Esophagus (tissue), 2 donors: ENCODE data around the gene SCRN2. TPM values are rescaled to one million over a fixed set of nuclear protein-coding genes. Genes with fewer than 3 reads are reported as not detected.

Experiments used
- H3K27ac ChIP-seq, 2 donors: one replicate each; pipeline ENCODE4 v1.5.1; 2013; ENCODE audit warnings: low read depth in 2 of 2, mild to moderate bottlenecking in 2 of 2, inconsistent platforms in 1 of 2, low read length in 1 of 2, moderate library complexity in 1 of 2
- H3K27me3 ChIP-seq, 2 donors: one replicate each; pipeline ENCODE4 v1.6.1; 2013; ENCODE audit warnings: low read length in 2 of 2, control low read depth in 1 of 2, mild to moderate bottlenecking in 1 of 2; ENCODE audit not compliant: insufficient read depth in 2 of 2, control insufficient read depth in 1 of 2
- H3K36me3 ChIP-seq, 2 donors: one replicate each; pipeline ENCODE4 v1.6.1; 2013; ENCODE audit warnings: low read length in 1 of 2; ENCODE audit not compliant: control insufficient read depth in 2 of 2, insufficient read depth in 2 of 2
- H3K4me1 ChIP-seq, 2 donors: one replicate each; pipeline ENCODE4 v1.6.1; 2013; ENCODE audit warnings: low read length in 1 of 2; ENCODE audit not compliant: control insufficient read depth in 2 of 2, insufficient read depth in 2 of 2
- H3K4me3 ChIP-seq, 2 donors: one replicate each; pipeline ENCODE4 v1.5.1; 2013; ENCODE audit warnings: low read length in 2 of 2, mild to moderate bottlenecking in 2 of 2, low read depth in 1 of 2, moderate library complexity in 1 of 2
- H3K9me3 ChIP-seq, 2 donors: one replicate each; pipeline ENCODE4 v1.6.1; 2013; ENCODE audit warnings: mild to moderate bottlenecking in 2 of 2, low read depth in 1 of 2, low read length in 1 of 2, moderate library complexity in 1 of 2; ENCODE audit not compliant: control insufficient read depth in 2 of 2, insufficient read depth in 1 of 2
- WGBS, 2 donors: extraction: QIAGEN DNeasy Blood & Tissue Kit; methylation state at CpG; one replicate each; pipeline ENCODE4 v1.1.7; 2013; 5-methylcytosine and 5-hydroxymethylcytosine counted together
- polyA plus RNA-seq, 2 donors: library from polyadenylated mRNA; stranded (reverse); fragments of 200-250 nt; gene quantifications; one replicate each; pipeline ENCODE4 v1.2.3, GENCODE V29; 2013
- donor health status: healthy with polysubstance abuse.
- donor health status: Bipolar disorder and iron deficiency.

The SCRN2 gene
- polyA plus RNA-seq, 2 donors, result 28.6 to 34.7 TPM

GRCh38 chr17:47879776-47880454 lies 38.8 kb upstream of the SCRN2 start:
- H3K4me1 ChIP-seq, result peaks cover 0 to 11% of the 10 kb centered on the region in 2 donors
- 83% methylated on average over 8 of the region's 8 CpGs for WGBS, 2 donors
- H3K36me3 ChIP-seq, result no peaks in the 10 kb centered on the region
- no peaks in the 10 kb centered on the region for H3K27me3 ChIP-seq
- no peak overlapping the region for H3K4me3 ChIP-seq
- no peak overlapping the region for H3K27ac ChIP-seq
- no peaks in the 10 kb centered on the region for H3K9me3 ChIP-seq

GRCh38 chr17:47879028-47879585 lies 38.0 kb upstream of the SCRN2 start:
- Histone ChIP-seq H3K27me3 (no peaks in the 10 kb centered on the region), H3K36me3 (no peaks in the 10 kb centered on the region), H3K4me3 (no peak overlapping the region), H3K27ac (no peak overlapping the region), H3K4me1 (peaks cover 0 to 11% of the 10 kb centered on the region in 2 donors), H3K9me3 (no peaks in the 10 kb centered on the region)
- 66 to 68% methylated on average over 2 of the region's 2 CpGs for WGBS, 2 donors

- H3K4me1 ChIP-seq, result peaks cover 0 to 10% of the 10 kb centered on the region in 2 donors
- H3K4me3 ChIP-seq, result no peak overlapping the region
- WGBS, 2 donors, result 47 to 53% methylated on average over 10 of the region's 10 CpGs
- no peaks in the 10 kb centered on the region for H3K9me3 ChIP-seq
- no peaks in the 10 kb centered on the region for H3K36me3 ChIP-seq
- H3K27me3 ChIP-seq, result no peaks in the 10 kb centered on the region
- no peak overlapping the region for H3K27ac ChIP-seq
Observed at GRCh38 chr17:47878203-47879027, 37.3 kb upstream of the SCRN2 start.

GRCh38 chr17:47877368-47878034 lies 36.4 kb upstream of the SCRN2 start:
- no peaks in the 10 kb centered on the region for H3K36me3 ChIP-seq
- WGBS, 2 donors, result 61% methylated on average over 9 of the region's 9 CpGs
- no peaks in the 10 kb centered on the region for H3K9me3 ChIP-seq
- no peaks in the 10 kb centered on the region for H3K27me3 ChIP-seq
- H3K4me3 ChIP-seq, result no peak overlapping the region
- H3K27ac ChIP-seq, result no peak overlapping the region
- H3K4me1 ChIP-seq, result peaks cover 0 to 5% of the 10 kb centered on the region in 2 donors

GRCh38 chr17:47875011-47875985 lies 34.2 kb upstream of the SCRN2 start:
- Histone ChIP-seq H3K4me1 (peaks cover 0 to 6% of the 10 kb centered on the region in 2 donors), H3K36me3 (no peaks in the 10 kb centered on the region), H3K27me3 (no peaks in the 10 kb centered on the region), H3K9me3 (no peaks in the 10 kb centered on the region), H3K4me3 (no peak overlapping the region), H3K27ac (no peak overlapping the region)
- 53 to 61% methylated on average over 11 of the region's 11 CpGs for WGBS, 2 donors

GRCh38 chr17:47873200-47874090 lies 32.4 kb upstream of the SCRN2 start:
- WGBS, 2 donors, result 68% methylated on average over 4 of the region's 4 CpGs
- H3K9me3 ChIP-seq, result no peaks in the 10 kb centered on the region
- H3K36me3 ChIP-seq, result no peaks in the 10 kb centered on the region
- no peaks in the 10 kb centered on the region for H3K27me3 ChIP-seq
- no peak overlapping the region for H3K4me3 ChIP-seq
- H3K27ac ChIP-seq, result no peak overlapping the region
- H3K4me1 ChIP-seq, result peaks cover 0 to 6% of the 10 kb centered on the region in 2 donors

GRCh38 chr17:47872651-47873161 lies 31.6 kb upstream of the SCRN2 start:
- H3K36me3 ChIP-seq, result no peaks in the 10 kb centered on the region
- H3K27me3 ChIP-seq, result no peaks in the 10 kb centered on the region
- H3K9me3 ChIP-seq, result no peaks in the 10 kb centered on the region
- H3K4me1 ChIP-seq, result peaks cover 0 to 6% of the 10 kb centered on the region in 2 donors
- H3K27ac ChIP-seq, result no peak overlapping the region
- WGBS, 2 donors, result 27 to 41% methylated on average over 14 to 15 of the region's 15 CpGs
- H3K4me3 ChIP-seq, result no peak overlapping the region

- Histone ChIP-seq H3K4me1 (peaks cover 0 to 6% of the 10 kb centered on the region in 2 donors), H3K36me3 (no peaks in the 10 kb centered on the region), H3K27me3 (no peaks in the 10 kb centered on the region), H3K9me3 (no peaks in the 10 kb centered on the region), H3K4me3 (no peak overlapping the region), H3K27ac (no peak overlapping the region)
- 17 to 22% methylated on average over 29 of the region's 29 CpGs for WGBS, 2 donors
Observed at GRCh38 chr17:47872019-47872650, 31.1 kb upstream of the SCRN2 start.
